Measurements from ENCODE around the gene ZNF609. TPM values are rescaled to one million over a fixed set of nuclear protein-coding genes. Genes with fewer than 3 reads are reported as not detected.

Gene ZNF609
- total and polyA plus RNA-seq, 4 donors: 8.1 to 54.2 (median 22.0) TPM

GRCh38 chr15:64552281-64552948 lies 92.0 kb downstream of the ZNF609 start:
- Histone ChIP-seq H3K27ac (ENCODE audit: low read depth in 1 of 2, low read length in 1 of 2) (no peak overlapping the region), H3K4me3 (no peak overlapping the region), H3K4me1 (ENCODE audit: control insufficient read depth in 5 of 5, insufficient read depth in 5 of 5, low read length in 5 of 5) (peaks cover 0 to 4% (median 0%) of the 10 kb centered on the region in 5 donors), H3K9me3 (ENCODE audit: control insufficient read depth in 4 of 4, insufficient read depth in 3 of 4, low read length in 3 of 4) (no peaks in the 10 kb centered on the region), H3K36me3 (ENCODE audit: control insufficient read depth in 4 of 4, insufficient read depth in 4 of 4, low read length in 4 of 4) (peaks cover 0 to 5% (median 0%) of the 10 kb centered on the region in 4 donors), H3K27me3 (ENCODE audit: control insufficient read depth in 3 of 3, insufficient read depth in 3 of 3, low read length in 2 of 3) (no peaks in the 10 kb centered on the region), H3K9ac (ENCODE audit: insufficient read depth in 1 of 2, low read length in 2 of 2) (no peak overlapping the region)
- ATAC-seq (ENCODE audit: insufficient read depth, low FRiP score): no peak
- 92 to 94% methylated on average over 8 of the region's 8 CpGs for WGBS, 2 donors
- no peak for DNase-seq
- TF ChIP-seq CTCF (IDR thresholded peaks at IDR 0.05; ENCODE audit: control extremely low read depth, extremely low read depth): no peak

DNA sequence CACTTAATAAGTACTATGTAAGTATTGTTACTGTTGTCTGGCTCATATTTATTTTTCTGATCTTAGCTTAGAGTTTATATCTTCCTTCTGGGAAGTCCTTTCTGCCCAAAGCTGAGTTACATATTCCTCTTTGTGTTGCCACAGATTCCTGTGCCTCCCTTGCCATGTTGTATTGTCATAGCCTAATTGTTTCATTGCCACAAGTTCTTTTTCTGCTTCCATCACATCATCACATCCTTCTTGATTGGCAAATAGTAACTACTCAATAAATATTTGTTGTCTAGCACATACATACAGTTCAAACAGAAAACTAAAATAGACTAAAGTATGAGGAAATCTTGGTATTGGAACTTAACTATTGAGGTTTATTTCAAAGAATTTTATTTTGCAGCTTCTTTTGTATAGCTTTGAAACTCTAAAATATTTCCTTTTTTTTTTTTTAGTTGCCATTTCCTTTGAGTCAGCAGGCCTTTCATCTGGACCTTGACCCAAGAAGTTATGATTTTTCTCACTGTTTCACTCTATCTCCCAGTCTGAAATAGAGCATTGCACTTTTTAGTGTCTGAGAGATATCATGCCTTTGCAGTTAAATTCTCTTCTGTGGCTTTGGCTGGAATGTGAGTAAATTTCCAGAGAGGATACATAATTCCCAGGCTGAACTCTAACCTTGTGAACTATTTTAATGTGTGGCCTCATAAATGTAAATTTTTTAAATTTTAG lies 98.2 kb downstream of the ZNF609 start:
- Histone ChIP-seq H3K4me3 (no peak overlapping the region), H3K27ac (ENCODE audit: low read depth in 1 of 2, low read length in 1 of 2) (no peak overlapping the region), H3K4me1 (ENCODE audit: control insufficient read depth in 5 of 5, insufficient read depth in 5 of 5, low read length in 5 of 5) (peaks cover 0 to 6% (median 0%) of the 10 kb centered on the region in 5 donors), H3K27me3 (ENCODE audit: control insufficient read depth in 3 of 3, insufficient read depth in 3 of 3, low read length in 2 of 3) (no peaks in the 10 kb centered on the region), H3K9ac (ENCODE audit: insufficient read depth in 1 of 2, low read length in 2 of 2) (no peak overlapping the region), H3K9me3 (ENCODE audit: control insufficient read depth in 4 of 4, insufficient read depth in 3 of 4, low read length in 3 of 4) (no peaks in the 10 kb centered on the region), H3K36me3 (ENCODE audit: control insufficient read depth in 4 of 4, insufficient read depth in 4 of 4, low read length in 4 of 4) (peaks cover 0 to 2% (median 0%) of the 10 kb centered on the region in 4 donors)
- ATAC-seq (ENCODE audit: insufficient read depth, low FRiP score) (no peak), DNase-seq (no peak)
- no peak for TF ChIP-seq CTCF (IDR thresholded peaks at IDR 0.05; ENCODE audit: control extremely low read depth, extremely low read depth)

DNA sequence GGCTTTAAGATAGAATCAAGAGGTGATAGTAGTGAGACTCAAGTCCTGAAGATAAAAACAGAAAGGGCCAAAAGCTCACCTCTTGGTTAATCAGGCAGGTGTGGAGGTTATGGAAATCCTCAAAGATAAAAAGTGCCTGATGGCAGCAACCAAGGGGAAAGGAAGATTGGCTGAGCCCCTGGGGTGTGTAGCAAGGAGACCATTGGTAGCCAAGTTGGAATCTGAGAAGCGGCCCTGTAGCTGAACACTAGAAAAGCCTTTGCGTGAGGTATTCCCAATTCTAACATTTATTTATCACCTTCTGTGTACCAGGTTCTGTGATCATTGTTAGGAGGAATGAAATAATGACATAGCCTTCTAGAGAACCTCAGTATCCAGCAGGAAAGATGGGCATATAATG lies 98.9 kb downstream of the ZNF609 start:
- H3K4me1 ChIP-seq (ENCODE audit: control insufficient read depth in 5 of 5, insufficient read depth in 5 of 5, low read length in 5 of 5): peaks cover 0 to 6% (median 0%) of the 10 kb centered on the region in 5 donors
- DNase-seq (no peak), ATAC-seq (ENCODE audit: insufficient read depth, low FRiP score) (no peak)
- no peak for TF ChIP-seq CTCF (IDR thresholded peaks at IDR 0.05; ENCODE audit: control extremely low read depth, extremely low read depth)
- H3K9ac ChIP-seq (ENCODE audit: insufficient read depth in 1 of 2, low read length in 2 of 2): no peak overlapping the region
- H3K9me3 ChIP-seq (ENCODE audit: control insufficient read depth in 4 of 4, insufficient read depth in 3 of 4, low read length in 3 of 4): no peaks in the 10 kb centered on the region
- H3K36me3 ChIP-seq (ENCODE audit: control insufficient read depth in 4 of 4, insufficient read depth in 4 of 4, low read length in 4 of 4): peaks cover 0 to 2% (median 0%) of the 10 kb centered on the region in 4 donors
- no peak overlapping the region for H3K27ac ChIP-seq (ENCODE audit: low read depth in 1 of 2, low read length in 1 of 2)
- no peak overlapping the region for H3K4me3 ChIP-seq
- no peaks in the 10 kb centered on the region for H3K27me3 ChIP-seq (ENCODE audit: control insufficient read depth in 3 of 3, insufficient read depth in 3 of 3, low read length in 2 of 3)
- WGBS, 2 donors: 96 to 100% methylated on average over 2 of the region's 2 CpGs
